ENCODE data around the gene CDRT4.

CDRT4 gene

DNA sequence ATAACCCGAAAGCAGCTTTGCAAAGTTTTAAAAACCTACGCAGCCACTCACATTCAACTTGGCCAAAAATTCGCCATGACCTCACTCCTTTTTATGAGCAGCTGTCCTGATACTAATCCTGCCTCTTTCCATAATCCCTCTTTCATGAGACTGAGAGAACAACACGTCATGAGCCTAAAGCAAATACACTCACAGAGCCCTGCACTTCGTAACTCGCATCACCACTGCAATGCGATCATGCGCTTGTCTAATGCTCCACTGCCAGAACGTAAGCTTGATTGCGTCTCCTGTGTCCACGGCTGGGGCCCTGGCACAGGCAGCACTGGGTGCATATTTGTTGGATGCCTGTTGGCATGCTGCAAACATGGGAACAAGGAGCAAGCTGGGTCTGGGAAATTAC, 36.2 kb downstream of the CDRT4 start:
- TF ChIP-seq FOXP2 (optimal IDR thresholded peaks at IDR 0.05; ENCODE audit: borderline replicate concordance, extremely low read depth, extremely low read length, insufficient read depth) = no peak
- TF ChIP-seq, protein P1, sequence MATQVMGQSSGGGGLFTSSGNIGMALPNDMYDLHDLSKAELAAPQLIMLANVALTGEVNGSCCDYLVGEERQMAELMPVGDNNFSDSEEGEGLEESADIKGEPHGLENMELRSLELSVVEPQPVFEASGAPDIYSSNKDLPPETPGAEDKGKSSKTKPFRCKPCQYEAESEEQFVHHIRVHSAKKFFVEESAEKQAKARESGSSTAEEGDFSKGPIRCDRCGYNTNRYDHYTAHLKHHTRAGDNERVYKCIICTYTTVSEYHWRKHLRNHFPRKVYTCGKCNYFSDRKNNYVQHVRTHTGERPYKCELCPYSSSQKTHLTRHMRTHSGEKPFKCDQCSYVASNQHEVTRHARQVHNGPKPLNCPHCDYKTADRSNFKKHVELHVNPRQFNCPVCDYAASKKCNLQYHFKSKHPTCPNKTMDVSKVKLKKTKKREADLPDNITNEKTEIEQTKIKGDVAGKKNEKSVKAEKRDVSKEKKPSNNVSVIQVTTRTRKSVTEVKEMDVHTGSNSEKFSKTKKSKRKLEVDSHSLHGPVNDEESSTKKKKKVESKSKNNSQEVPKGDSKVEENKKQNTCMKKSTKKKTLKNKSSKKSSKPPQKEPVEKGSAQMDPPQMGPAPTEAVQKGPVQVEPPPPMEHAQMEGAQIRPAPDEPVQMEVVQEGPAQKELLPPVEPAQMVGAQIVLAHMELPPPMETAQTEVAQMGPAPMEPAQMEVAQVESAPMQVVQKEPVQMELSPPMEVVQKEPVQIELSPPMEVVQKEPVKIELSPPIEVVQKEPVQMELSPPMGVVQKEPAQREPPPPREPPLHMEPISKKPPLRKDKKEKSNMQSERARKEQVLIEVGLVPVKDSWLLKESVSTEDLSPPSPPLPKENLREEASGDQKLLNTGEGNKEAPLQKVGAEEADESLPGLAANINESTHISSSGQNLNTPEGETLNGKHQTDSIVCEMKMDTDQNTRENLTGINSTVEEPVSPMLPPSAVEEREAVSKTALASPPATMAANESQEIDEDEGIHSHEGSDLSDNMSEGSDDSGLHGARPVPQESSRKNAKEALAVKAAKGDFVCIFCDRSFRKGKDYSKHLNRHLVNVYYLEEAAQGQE (IDR thresholded peaks at IDR 0.05; ENCODE audit: insufficient read depth in 1 of 2, low read depth in 2 of 2, low read length in 2 of 2) = no peak
- no peak for TF ChIP-seq TAF1 (IDR thresholded peaks at IDR 0.05; ENCODE audit: borderline replicate concordance, insufficient read depth, low read length)
- TF ChIP-seq POLR2AphosphoS5 (IDR thresholded peaks at IDR 0.05; ENCODE audit: low read depth, low read length) = no peak
- TF ChIP-seq SIN3A (IDR thresholded peaks at IDR 0.05; ENCODE audit: borderline replicate concordance, insufficient read depth, low read length) = no peak

DNA sequence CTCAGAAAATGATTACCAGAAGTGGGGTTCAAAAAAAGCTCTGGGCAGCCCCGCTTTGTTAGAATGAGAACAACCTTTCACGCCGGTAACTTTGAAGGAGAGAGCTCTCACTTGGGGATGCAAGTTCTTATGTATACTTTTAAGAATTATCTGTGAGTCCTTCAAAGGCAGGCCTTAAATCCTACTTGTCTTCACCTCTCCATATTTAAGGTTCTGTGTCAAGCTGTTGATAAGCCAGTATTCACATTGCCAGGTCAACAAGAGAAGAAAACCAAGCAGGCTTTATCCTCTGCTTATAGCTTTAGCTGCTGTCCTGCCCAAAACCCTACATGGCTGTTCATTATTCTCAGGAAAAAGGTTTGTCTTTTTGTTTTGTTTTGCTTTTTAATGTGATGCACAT, 42.9 kb downstream of the CDRT4 start:
- TF ChIP-seq POLR2AphosphoS5 (IDR thresholded peaks at IDR 0.05; ENCODE audit: low read depth, low read length) (no peak), FOXP2 (optimal IDR thresholded peaks at IDR 0.05; ENCODE audit: borderline replicate concordance, extremely low read depth, extremely low read length, insufficient read depth) (no peak), TAF1 (IDR thresholded peaks at IDR 0.05; ENCODE audit: borderline replicate concordance, insufficient read depth, low read length) (no peak), SIN3A (IDR thresholded peaks at IDR 0.05; ENCODE audit: borderline replicate concordance, insufficient read depth, low read length) (no peak)
- TF ChIP-seq, protein P1 (IDR thresholded peaks at IDR 0.05; ENCODE audit: insufficient read depth in 1 of 2, low read depth in 2 of 2, low read length in 2 of 2) = no peak

DNA sequence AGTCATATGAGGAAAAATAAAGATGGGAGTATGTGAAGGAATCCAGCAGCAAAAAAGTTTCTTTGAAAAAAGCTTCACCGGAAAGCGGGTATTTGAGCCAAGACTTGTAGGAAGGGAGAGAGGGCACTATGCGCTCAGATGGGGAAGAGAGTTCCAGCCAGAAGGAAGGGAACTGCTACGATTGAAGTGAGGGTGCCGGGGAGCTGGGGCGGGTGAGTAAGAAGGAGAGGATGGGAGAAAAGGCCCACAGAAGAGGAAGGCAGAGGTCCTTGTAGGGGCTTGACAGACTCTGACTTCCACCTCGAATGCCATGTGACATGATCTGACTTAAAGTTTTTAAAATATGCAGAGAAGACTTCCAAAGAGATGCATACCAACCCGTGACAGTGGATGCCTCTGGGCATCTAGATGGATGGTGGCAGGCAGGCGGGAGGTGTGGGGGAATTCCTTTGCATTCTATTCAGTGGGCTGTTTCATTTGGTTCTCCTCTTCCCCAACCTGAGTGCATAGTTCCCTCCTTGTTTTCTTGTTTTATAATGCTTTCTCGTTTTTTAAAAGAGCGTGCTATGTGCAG, 44.9 kb downstream of the CDRT4 start:
- TF ChIP-seq POLR2AphosphoS5 (IDR thresholded peaks at IDR 0.05; ENCODE audit: low read depth, low read length) (no peak), TAF1 (IDR thresholded peaks at IDR 0.05; ENCODE audit: borderline replicate concordance, insufficient read depth, low read length) (no peak), FOXP2 (optimal IDR thresholded peaks at IDR 0.05; ENCODE audit: borderline replicate concordance, extremely low read depth, extremely low read length, insufficient read depth) (no peak), SIN3A (IDR thresholded peaks at IDR 0.05; ENCODE audit: borderline replicate concordance, insufficient read depth, low read length) (no peak)
- TF ChIP-seq, protein P1 (IDR thresholded peaks at IDR 0.05; ENCODE audit: insufficient read depth in 1 of 2, low read depth in 2 of 2, low read length in 2 of 2) = no peak

DNA sequence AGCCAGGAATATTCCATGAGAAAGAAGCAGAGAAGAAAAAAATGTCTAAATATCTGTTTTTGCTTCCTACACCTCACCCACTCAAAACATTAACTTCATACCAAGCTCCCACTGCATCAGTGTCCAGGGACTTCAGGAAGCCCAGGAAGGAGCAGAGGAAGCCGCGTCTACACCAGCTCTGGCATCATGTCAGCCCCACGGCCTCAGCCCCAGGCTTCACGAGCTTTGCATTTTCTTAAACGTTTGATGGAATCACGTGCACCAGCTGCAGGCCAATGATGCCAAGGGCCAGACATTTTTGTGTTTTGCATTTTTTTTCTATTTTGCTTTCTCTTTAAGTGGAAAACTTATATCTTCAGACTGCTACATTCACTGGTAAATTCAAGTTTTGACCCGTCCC, 48.6 kb downstream of the CDRT4 start:
- TF ChIP-seq POLR2AphosphoS5 (IDR thresholded peaks at IDR 0.05; ENCODE audit: low read depth, low read length) (no peak), FOXP2 (optimal IDR thresholded peaks at IDR 0.05; ENCODE audit: borderline replicate concordance, extremely low read depth, extremely low read length, insufficient read depth) (no peak), SIN3A (IDR thresholded peaks at IDR 0.05; ENCODE audit: borderline replicate concordance, insufficient read depth, low read length) (no peak)

DNA sequence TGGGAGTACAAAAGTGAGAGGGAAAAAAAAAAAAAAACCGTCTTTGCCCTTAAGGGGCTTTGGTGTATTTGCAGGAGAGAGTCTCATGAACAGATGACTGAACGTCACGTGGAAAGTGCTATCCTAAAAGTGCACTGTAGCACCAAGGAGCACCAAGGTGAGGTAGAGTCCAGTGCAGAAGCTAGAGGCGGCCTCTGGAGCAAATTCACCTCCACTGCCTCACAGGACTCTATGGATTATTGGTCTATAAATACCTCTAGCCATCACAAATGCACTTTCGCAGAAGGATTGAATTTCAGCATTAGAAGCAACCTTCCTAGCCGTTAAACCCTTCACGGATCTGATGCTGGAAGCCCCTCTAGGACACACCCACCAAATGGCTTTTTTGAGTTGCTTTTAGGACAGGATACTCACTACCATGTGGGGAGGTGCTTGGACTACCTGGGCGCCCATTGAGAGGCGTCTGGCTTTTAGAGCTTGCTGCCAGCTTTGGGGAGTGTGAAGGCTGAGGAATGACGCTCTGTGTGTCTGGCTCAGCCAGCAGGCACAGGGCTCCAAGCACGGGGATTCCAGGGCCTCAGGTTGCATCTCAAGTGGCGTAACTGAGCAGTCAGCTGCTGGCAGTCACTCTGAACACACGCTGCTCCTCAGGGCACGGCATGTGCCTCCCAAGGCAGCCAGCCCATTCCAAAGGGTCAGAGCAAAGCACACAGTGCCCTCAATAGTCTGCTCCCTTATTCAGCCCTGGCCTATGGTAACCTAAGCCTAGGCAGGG, 52.7 kb downstream of the CDRT4 start:
- no peak for TF ChIP-seq SIN3A (IDR thresholded peaks at IDR 0.05; ENCODE audit: borderline replicate concordance, insufficient read depth, low read length)
- TF ChIP-seq, protein P1 (IDR thresholded peaks at IDR 0.05; ENCODE audit: insufficient read depth in 1 of 2, low read depth in 2 of 2, low read length in 2 of 2) = no peak

Data from PFSK-1 (cell line).